ENCODE measurements around the gene DYNLT2. TPM values are rescaled to one million over a fixed set of nuclear protein-coding genes. Genes with fewer than 3 reads are reported as not detected.

DYNLT2 gene
- total and polyA plus RNA-seq, 2 of the 13 experiments (the other 11 are each of a cell fraction or from before 2014, with no cell fraction given), result 2.1 to 4.3 TPM

DNA sequence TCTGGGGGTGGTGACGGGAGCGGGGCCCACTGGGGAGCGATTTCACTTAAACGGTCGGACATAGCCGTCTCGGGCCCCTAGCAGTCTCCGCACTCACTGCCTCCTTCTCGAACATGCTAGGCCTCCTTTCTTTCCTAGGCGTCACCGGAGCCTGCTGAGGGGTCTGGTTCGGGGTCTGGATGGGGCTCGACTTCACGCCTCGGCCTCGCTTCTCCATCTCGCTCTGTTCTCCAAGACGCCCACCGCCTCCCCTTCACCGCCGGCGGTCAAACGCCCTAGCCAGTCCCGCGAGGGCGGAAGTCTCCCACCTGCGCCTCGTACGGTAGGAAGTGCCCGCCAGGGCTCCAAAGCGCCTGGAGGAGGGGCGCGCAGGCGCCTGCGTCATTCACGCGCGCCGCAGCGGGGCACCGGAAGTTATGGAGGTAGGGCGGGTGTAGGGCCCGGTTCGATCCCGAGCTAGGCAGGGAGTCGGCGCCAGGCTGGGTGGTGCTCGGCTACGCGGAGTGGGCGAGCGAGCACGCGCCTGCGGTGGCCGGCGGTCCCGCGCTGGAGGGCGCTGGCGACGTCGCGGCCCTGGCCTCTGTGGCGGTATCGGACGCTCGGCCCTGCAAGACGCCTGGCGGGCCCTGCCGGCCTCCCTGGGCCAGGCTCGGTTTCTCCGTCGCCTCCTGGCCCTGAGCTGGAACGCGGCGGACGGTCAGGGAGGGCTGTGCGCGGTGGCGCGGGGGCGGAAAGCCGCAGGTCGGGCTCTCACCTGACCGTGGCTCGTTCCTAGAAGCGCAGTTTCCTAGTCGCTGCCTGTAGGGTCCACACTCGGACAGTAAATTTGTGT, at the start of gene DYNLT2, which contains the start of gene ERMARD (continued):
- no peak for TF ChIP-seq MATR3 (CRISPR knock-in tag; IDR thresholded peaks at IDR 0.05)
- TF ChIP-seq RCOR2 (CRISPR knock-in tag; IDR thresholded peaks at IDR 0.05), result 0 out of 2 replicates have a peak, but pooled peaks have one; percentile 19
- TF ChIP-seq, protein P1, sequence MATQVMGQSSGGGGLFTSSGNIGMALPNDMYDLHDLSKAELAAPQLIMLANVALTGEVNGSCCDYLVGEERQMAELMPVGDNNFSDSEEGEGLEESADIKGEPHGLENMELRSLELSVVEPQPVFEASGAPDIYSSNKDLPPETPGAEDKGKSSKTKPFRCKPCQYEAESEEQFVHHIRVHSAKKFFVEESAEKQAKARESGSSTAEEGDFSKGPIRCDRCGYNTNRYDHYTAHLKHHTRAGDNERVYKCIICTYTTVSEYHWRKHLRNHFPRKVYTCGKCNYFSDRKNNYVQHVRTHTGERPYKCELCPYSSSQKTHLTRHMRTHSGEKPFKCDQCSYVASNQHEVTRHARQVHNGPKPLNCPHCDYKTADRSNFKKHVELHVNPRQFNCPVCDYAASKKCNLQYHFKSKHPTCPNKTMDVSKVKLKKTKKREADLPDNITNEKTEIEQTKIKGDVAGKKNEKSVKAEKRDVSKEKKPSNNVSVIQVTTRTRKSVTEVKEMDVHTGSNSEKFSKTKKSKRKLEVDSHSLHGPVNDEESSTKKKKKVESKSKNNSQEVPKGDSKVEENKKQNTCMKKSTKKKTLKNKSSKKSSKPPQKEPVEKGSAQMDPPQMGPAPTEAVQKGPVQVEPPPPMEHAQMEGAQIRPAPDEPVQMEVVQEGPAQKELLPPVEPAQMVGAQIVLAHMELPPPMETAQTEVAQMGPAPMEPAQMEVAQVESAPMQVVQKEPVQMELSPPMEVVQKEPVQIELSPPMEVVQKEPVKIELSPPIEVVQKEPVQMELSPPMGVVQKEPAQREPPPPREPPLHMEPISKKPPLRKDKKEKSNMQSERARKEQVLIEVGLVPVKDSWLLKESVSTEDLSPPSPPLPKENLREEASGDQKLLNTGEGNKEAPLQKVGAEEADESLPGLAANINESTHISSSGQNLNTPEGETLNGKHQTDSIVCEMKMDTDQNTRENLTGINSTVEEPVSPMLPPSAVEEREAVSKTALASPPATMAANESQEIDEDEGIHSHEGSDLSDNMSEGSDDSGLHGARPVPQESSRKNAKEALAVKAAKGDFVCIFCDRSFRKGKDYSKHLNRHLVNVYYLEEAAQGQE (IDR thresholded peaks at IDR 0.05; ENCODE audit: borderline replicate concordance in 1 of 2, low read depth in 1 of 2, low read length in 2 of 2), result no peak
- no peak for TF ChIP-seq STAT5B (CRISPR knock-in tag; IDR thresholded peaks at IDR 0.05)
- peak; percentile 95 for TF ChIP-seq ZNF619 (CRISPR knock-in tag; IDR thresholded peaks at IDR 0.05)
- peak; percentile 52; the same call in 1 of the 2 replicates for TF ChIP-seq MAFG (CRISPR knock-in tag; IDR thresholded peaks at IDR 0.05)
- TF ChIP-seq ZFAT (CRISPR knock-in tag; conservative IDR thresholded peaks at IDR 0.05), result 0 out of 2 replicates have a peak, but pooled peaks have one; percentile 47
- TF ChIP-seq, protein P2, sequence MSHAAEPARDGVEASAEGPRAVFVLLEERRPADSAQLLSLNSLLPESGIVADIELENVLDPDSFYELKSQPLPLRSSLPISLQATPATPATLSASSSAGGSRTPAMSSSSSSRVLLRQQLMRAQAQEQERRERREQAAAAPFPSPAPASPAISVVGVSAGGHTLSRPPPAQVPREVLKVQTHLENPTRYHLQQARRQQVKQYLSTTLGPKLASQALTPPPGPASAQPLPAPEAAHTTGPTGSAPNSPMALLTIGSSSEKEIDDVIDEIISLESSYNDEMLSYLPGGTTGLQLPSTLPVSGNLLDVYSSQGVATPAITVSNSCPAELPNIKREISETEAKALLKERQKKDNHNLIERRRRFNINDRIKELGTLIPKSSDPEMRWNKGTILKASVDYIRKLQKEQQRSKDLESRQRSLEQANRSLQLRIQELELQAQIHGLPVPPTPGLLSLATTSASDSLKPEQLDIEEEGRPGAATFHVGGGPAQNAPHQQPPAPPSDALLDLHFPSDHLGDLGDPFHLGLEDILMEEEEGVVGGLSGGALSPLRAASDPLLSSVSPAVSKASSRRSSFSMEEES (CRISPR knock-in tag; IDR thresholded peaks at IDR 0.05), result peak; percentile 64; the same call in 1 of the 2 replicates
- peak; percentile 44; the same call in 1 of the 2 replicates for TF ChIP-seq NR2F2 (IDR thresholded peaks at IDR 0.05; ENCODE audit: borderline replicate concordance, low read depth)
- peak; percentile 47; the same call in 1 of the 2 replicates for TF ChIP-seq HIC2 (CRISPR knock-in tag; IDR thresholded peaks at IDR 0.05; ENCODE audit: low read depth)
- peak; percentile 92 for TF ChIP-seq GFI1 (CRISPR knock-in tag; IDR thresholded peaks at IDR 0.05; ENCODE audit: borderline replicate concordance)
- TF ChIP-seq CREB3 (CRISPR knock-in tag; IDR thresholded peaks at IDR 0.05), result peak; percentile 94; the same call in 1 of the 2 replicates
- TF ChIP-seq ZSCAN22 (CRISPR knock-in tag; IDR thresholded peaks at IDR 0.05), result no peak
- TF ChIP-seq TRAFD1 (CRISPR knock-in tag; IDR thresholded peaks at IDR 0.05; ENCODE audit: borderline replicate concordance), result 0 out of 2 replicates have a peak, but pooled peaks have one; percentile 28
- TF ChIP-seq, protein P3, sequence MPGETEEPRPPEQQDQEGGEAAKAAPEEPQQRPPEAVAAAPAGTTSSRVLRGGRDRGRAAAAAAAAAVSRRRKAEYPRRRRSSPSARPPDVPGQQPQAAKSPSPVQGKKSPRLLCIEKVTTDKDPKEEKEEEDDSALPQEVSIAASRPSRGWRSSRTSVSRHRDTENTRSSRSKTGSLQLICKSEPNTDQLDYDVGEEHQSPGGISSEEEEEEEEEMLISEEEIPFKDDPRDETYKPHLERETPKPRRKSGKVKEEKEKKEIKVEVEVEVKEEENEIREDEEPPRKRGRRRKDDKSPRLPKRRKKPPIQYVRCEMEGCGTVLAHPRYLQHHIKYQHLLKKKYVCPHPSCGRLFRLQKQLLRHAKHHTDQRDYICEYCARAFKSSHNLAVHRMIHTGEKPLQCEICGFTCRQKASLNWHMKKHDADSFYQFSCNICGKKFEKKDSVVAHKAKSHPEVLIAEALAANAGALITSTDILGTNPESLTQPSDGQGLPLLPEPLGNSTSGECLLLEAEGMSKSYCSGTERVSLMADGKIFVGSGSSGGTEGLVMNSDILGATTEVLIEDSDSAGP (CRISPR knock-in tag; IDR thresholded peaks at IDR 0.05; ENCODE audit: borderline replicate concordance), result peak; percentile 98
- TF ChIP-seq ZNF441 (CRISPR knock-in tag; IDR thresholded peaks at IDR 0.05; ENCODE audit: borderline replicate concordance), result peak; percentile 92

Measured in HepG2 (cell line).